GM18505 (cell line): Measurements from ENCODE around the gene ROR2.

Source experiments
- ATAC-seq: cut with Tn5 transposase; IDR thresholded peaks from one replicate; pipeline ENCODE4 v1.9.1; 2021; ENCODE audit not compliant: unreplicated experiment
- POLR2A ChIP-seq: IDR thresholded peaks from 4 replicates; pipeline ENCODE4 v1.6.1; 2011; ENCODE audit warnings: borderline replicate concordance; ENCODE audit not compliant: insufficient read depth, insufficient read length; ENCODE audit errors: extremely low read depth

The ROR2 gene

DNA sequence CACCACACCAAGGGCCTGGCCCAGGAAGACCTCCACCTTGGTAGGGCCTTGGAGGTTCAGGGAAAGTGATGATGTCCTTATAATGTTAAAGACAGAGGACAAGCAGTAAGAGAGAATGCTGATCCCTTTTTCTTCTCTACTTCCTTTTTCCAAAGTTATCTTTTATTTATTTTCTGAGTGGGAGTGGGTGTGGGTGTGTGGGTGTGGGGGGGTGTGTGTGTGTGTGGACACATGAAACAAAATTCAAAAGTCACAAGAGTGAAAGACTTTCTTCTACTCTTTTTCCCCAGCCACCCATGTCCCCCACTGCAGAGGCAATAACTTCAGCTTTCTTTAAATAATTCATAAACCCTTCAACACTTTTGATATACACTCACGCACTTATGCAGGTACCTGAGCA, 70.8 kb downstream of the ROR2 start:
- ATAC-seq = no peak
- no peak for TF ChIP-seq POLR2A

DNA sequence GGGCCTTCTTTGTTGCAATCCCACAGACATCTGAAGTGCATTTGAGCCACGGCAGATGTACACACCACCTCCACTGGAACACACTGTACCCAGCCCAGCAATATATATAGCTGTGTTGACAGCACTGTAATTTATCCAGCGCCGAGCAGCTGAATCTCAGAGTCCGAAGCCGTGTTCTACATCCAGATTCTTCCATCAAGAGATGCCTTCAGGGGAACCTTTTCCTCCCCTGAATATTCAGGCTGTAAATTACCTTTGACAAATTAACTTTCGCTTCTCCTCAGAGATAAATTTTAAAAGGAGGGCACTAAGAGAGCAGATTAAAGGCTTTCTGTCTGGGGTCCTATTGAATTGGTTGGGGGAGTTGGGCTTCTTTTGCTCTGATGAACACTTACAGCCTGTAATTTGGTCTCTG, 76.4 kb downstream of the ROR2 start:
- no peak for ATAC-seq
- TF ChIP-seq POLR2A = no peak

- no peak for TF ChIP-seq POLR2A
- ATAC-seq = no peak
Observed at GRCh38 chr9:91868732-91869391, 81.2 kb downstream of the ROR2 start.

- no peak for TF ChIP-seq POLR2A
- no peak for ATAC-seq
Observed at GRCh38 chr9:91867740-91868139, 82.3 kb downstream of the ROR2 start.

- ATAC-seq = no peak
- no peak for TF ChIP-seq POLR2A
Observed at GRCh38 chr9:91865041-91865440, 85.0 kb downstream of the ROR2 start.

GRCh38 chr9:91864380-91864779, 85.6 kb downstream of the ROR2 start:
- ATAC-seq = no peak
- no peak for TF ChIP-seq POLR2A

DNA sequence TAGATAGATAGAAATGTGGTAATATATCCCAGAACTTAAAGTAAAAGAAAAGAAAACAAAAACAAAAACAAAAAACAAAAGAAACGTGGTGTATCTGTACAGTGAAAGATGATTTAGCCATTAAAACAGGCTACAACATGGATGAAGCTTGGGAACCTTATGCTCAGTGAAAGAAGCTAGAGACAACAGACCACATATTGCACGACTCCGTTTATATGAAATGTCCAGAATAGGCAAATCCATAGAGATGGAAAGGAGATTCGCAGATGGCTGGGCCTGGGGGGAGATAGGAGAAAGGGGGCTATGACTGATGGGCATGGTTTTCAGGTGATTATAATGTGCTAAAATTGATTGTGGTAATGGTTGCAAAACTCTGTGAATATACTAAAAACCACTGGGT, 86.6 kb downstream of the ROR2 start:
- no peak for TF ChIP-seq POLR2A

DNA sequence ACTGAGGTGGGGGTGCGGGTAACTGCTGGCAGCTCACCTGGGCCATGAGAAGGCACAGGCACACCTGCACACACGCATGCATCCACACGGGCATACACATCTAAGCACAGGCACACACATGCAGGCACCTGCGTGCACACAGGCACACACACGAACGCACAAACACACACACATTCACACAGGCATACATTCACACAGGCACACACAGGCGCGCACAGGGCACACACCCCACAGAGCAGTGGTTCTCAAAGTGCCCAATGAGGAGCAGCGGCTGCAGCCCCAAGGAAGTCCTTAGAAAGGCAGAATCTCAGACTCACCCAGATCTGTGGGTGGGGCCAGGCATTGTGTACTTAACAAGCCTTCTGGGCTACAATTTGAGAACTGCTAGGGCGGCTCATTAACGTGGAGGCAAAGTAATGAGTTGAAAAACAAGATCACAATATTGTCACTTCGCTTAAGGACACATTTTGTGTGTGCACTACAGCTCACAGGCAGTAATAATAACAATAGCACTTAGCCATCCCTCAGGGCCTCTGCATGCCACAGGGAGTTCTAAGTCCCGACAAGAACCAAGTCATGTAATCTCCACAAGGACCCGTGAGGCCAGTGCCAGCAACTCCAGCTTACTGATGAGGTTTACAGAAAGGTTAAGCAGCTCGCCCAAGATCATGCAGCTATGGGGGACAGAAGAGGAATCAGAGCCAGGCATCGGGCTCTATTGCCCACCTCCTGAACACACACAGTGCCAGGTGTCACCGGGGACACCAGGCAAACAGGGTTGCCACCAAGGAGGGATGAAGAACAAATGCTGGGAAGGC, 91.6 kb downstream of the ROR2 start:
- ATAC-seq = no peak
- TF ChIP-seq POLR2A = no peak

More for the DNA sequence above, 86.6 kb downstream of the ROR2 start:
- no peak for ATAC-seq

- ATAC-seq = no peak
- TF ChIP-seq POLR2A = no peak
Observed at GRCh38 chr9:91857291-91858212, 92.5 kb downstream of the ROR2 start.

DNA sequence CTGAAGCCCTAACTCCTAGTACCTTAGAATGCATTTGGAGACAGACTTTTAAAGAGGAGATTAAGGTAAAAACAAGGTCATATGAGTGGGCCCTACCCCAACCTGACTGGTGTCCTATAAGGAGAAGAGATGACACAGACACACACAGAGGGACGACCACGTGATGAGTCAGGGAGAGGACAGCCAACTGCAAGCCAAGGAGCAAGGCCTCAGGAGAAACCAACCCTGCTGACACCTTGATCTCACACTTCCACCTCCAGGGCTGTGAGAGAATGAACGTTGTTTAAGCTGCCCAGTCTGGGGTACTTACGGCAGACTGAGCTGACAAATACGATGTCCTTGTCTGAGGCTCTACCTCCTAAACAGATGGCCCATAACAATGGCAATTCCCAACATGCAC, 93.6 kb downstream of the ROR2 start:
- no peak for TF ChIP-seq POLR2A
- ATAC-seq = no peak

- ATAC-seq = no peak
Observed at GRCh38 chr9:91855196-91855595, 94.8 kb downstream of the ROR2 start.

GRCh38 chr9:91852801-91853347, 97.2 kb downstream of the ROR2 start:
- no peak for TF ChIP-seq POLR2A
- ATAC-seq = no peak

More at GRCh38 chr9:91855196-91855595, 94.8 kb downstream of the ROR2 start:
- TF ChIP-seq POLR2A = no peak

DNA sequence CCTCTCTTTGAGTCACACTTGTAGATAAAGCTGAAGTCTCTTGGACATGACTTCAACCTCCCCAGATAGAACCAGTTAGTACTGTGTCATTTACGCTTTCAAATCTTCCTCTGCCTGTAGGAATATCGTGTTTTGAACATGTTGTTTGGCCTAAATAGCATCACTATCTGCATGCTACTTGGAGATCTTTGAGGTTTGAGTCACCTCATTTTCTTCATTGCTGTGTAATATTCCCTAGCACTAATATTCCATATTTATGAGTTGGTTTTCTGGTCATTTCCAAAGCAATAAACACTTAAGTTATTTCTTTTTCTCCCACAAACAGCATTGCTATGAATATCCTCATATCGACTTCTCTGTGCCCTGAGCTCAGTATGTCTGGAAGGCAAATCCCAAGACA, 100.3 kb downstream of the ROR2 start:
- no peak for TF ChIP-seq POLR2A
- ATAC-seq = no peak
